Thoracic aorta (tissue), 2 donors: ENCODE results near the gene YKT6. TPM values are rescaled to one million over a fixed set of nuclear protein-coding genes. Genes with fewer than 3 reads are reported as not detected.

Experiments used
- ATAC-seq: fragments of 150-250 bp; one replicate; pipeline ENCODE4 v1.8.0; 2017; ENCODE audit warnings: low read depth; ENCODE audit not compliant: insufficient number of reproducible peaks, low FRiP score
- DNase-seq: peaks from one replicate; pipeline ENCODE4 v3.0.0-alpha.2; 2020; ENCODE audit warnings: low spot score
- H3K27ac ChIP-seq, 2 donors: fragments of 200-600 bp; sonication (generic); 1 replicate in 1 of 2; 2 replicates in 1 of 2; pipeline ENCODE4 v1.5.1; 2016; ENCODE audit warnings: mild to moderate bottlenecking in 2 of 2, moderate library complexity in 2 of 2
- H3K27me3 ChIP-seq: fragments of 200-600 bp; sonication (generic); replicated peaks from 2 replicates; pipeline ENCODE4 v1.6.0; 2016; ENCODE audit warnings: mild to moderate bottlenecking; ENCODE audit not compliant: insufficient read depth
- H3K36me3 ChIP-seq: fragments of 200-600 bp; sonication (generic); one replicate; pipeline ENCODE4 v1.5.1; 2016
- H3K4me1 ChIP-seq, 2 donors: fragments of 200-600 bp; sonication (generic); 1 replicate in 1 of 2; 2 replicates in 1 of 2; pipeline versions ENCODE4 v1.5.1 to v1.6.0; 2016; ENCODE audit warnings: low read depth in 2 of 2, mild to moderate bottlenecking in 1 of 2; ENCODE audit not compliant: control insufficient read depth in 1 of 2
- H3K4me3 ChIP-seq: fragments of 200-600 bp; sonication (generic); 2 replicates; pipeline ENCODE4 v1.5.1; 2016; ENCODE audit warnings: mild to moderate bottlenecking
- H3K9me3 ChIP-seq: fragments of 200-600 bp; sonication (generic); 2 replicates; pipeline ENCODE4 v1.5.1; 2016
- total RNA-seq, 2 donors: library from RNA; depleted of rRNA; stranded (reverse); fragments of >200 nt; gene quantifications; one replicate each; pipeline versions ENCODE4 v1.1.0 to v1.2.3, GENCODE V29; 2016
- TF ChIP-seq, protein P1 (sequence below): fragments of 200-600 bp; sonication (generic); IDR thresholded peaks from one replicate; pipeline ENCODE4 v1.5.1; 2019; ENCODE audit warnings: antibody characterized with exemption

YKT6 gene
- total RNA-seq, 2 donors from 2014 or later = 62.0 to 69.6 TPM

GRCh38 chr7:44189993-44190872 lies 10.5 kb upstream of the YKT6 start:
- Histone ChIP-seq H3K27me3 (no peaks in the 10 kb centered on the region), H3K4me1 (no peaks in the 10 kb centered on the region), H3K4me3 (no peak overlapping the region), H3K36me3 (no peaks in the 10 kb centered on the region), H3K9me3 (no peaks in the 10 kb centered on the region), H3K27ac (no peak overlapping the region)
- no peak for DNase-seq
- TF ChIP-seq, protein P1, sequence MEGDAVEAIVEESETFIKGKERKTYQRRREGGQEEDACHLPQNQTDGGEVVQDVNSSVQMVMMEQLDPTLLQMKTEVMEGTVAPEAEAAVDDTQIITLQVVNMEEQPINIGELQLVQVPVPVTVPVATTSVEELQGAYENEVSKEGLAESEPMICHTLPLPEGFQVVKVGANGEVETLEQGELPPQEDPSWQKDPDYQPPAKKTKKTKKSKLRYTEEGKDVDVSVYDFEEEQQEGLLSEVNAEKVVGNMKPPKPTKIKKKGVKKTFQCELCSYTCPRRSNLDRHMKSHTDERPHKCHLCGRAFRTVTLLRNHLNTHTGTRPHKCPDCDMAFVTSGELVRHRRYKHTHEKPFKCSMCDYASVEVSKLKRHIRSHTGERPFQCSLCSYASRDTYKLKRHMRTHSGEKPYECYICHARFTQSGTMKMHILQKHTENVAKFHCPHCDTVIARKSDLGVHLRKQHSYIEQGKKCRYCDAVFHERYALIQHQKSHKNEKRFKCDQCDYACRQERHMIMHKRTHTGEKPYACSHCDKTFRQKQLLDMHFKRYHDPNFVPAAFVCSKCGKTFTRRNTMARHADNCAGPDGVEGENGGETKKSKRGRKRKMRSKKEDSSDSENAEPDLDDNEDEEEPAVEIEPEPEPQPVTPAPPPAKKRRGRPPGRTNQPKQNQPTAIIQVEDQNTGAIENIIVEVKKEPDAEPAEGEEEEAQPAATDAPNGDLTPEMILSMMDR = no peak
- ATAC-seq = no peak

GRCh38 chr7:44191171-44191570 lies 9.6 kb upstream of the YKT6 start:
- no peaks in the 10 kb centered on the region for H3K27me3 ChIP-seq
- no peak overlapping the region for H3K4me3 ChIP-seq
- DNase-seq (no peak), ATAC-seq (no peak)
- H3K9me3 ChIP-seq = no peaks in the 10 kb centered on the region
- TF ChIP-seq, protein P1 = no peak
- H3K4me1 ChIP-seq = no peaks in the 10 kb centered on the region
- H3K27ac ChIP-seq = no peak overlapping the region
- no peaks in the 10 kb centered on the region for H3K36me3 ChIP-seq

DNA sequence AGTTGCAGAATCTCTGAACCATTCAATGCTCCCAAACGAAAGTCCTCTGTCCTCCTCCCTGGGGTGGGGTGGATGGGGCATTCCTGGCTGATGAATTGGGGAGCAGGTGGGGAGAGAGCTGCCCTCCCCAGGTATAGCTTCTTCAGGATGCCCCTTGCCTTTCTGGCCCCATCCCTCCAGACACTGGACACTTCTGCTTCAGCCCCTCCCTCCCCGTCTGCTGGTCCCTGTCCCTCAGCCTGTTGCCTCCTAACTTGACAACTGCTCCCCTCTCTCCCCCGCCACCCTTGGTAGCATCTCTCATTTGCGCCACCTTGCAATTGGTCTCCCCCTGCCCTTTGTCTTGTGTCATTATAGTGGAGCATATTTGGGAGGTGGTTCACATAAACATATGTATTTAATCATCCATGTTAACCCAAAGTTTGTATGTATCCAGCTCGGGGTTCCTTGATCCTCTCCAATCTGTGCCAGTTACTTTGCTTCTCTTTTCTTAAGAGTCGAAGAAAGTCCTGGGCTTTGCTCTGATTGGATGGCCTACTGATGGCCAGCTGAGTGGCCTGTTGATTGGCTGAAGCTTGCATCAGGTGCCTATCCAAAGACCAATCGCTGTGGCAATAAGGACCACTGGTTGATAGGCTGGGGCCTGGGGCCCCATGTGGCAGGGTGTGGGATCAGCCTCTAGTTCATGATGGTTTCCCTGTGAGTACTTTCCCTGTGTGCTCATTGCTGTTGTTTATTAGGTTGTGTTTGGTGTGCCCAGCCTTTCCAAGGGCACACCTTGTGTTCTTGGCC lies 7.6 kb upstream of the YKT6 start:
- no peak overlapping the region for H3K27ac ChIP-seq
- DNase-seq = no peak

GRCh38 chr7:44194069-44194468 lies 6.7 kb upstream of the YKT6 start:
- Histone ChIP-seq H3K4me1 (no peaks in the 10 kb centered on the region), H3K9me3 (no peaks in the 10 kb centered on the region), H3K27me3 (no peaks in the 10 kb centered on the region), H3K36me3 (no peaks in the 10 kb centered on the region), H3K27ac (no peak overlapping the region), H3K4me3 (no peak overlapping the region)
- no peak for ATAC-seq
- no peak for DNase-seq
- TF ChIP-seq, protein P1 = no peak

More for the DNA sequence above, 7.6 kb upstream of the YKT6 start:
- no peak overlapping the region for H3K4me3 ChIP-seq
- no peaks in the 10 kb centered on the region for H3K27me3 ChIP-seq
- TF ChIP-seq, protein P1 = no peak
- H3K36me3 ChIP-seq = no peaks in the 10 kb centered on the region
- ATAC-seq = no peak
- H3K9me3 ChIP-seq = no peaks in the 10 kb centered on the region
- no peaks in the 10 kb centered on the region for H3K4me1 ChIP-seq

DNA sequence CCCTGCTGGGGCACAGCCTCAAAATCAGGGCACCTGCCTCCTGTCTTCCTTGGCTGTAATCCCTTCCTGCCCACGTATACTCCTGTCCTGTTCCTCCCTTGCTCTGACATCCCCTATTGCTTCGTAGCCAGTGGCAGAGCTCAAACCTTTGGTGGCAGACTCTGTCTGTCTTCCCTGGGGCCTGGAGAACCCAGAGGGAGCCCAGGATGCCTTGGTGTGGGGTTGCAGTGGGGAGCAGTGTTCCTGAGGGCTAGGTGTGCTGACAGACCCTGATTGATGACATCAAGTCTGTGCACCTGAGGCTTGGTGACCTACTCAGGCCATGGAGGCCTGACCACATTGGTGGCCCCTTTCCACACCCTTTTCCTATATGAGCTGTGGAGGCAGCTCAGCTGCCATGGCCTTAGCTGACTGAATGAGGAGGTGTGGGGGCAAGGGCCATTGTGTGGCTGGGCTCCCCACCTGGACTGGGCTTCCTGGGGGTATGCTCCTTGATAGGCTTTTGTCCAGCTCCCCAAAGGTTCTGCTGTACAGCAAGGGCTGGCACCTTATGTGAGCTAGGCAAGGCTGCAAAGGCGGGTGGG lies 6.1 kb upstream of the YKT6 start:
- Histone ChIP-seq H3K4me1 (no peaks in the 10 kb centered on the region), H3K27me3 (no peaks in the 10 kb centered on the region), H3K9me3 (no peaks in the 10 kb centered on the region), H3K27ac (no peak overlapping the region), H3K4me3 (no peak overlapping the region), H3K36me3 (no peaks in the 10 kb centered on the region)
- DNase-seq (no peak), ATAC-seq (no peak)
- TF ChIP-seq, protein P1 = no peak
